IMR-90 (cell line): ENCODE results near the gene DEFB129. TPM values are rescaled to one million over a fixed set of nuclear protein-coding genes. Genes with fewer than 3 reads are reported as not detected.

Experiments used
- ATAC-seq: fragments of 200-7000 bp; cut with Tn5 transposase; 2 replicates; pipeline ENCODE4 v1.9.1; 2020; ENCODE audit warnings: low read depth, mild to moderate bottlenecking, moderate library complexity
- BruUV-seq: library from RNA; stranded (reverse); fragments of 400-500 nt; replicated peaks from 2 replicates; lab custom pipeline; 2021; lab: Mats Ljungman, UMichigan
- CTCF ChIA-PET: fragments of 300-600 bp; formaldehyde crosslinking; extraction: SDS; loops from one replicate; lab custom pipeline; 2021; ENCODE audit warnings: antibody characterized with exemption; lab: Yijun Ruan, JAX
- POLR2A ChIA-PET: fragments of 300-600 bp; sonication (Branson Sonifier 250); formaldehyde crosslinking; loops from one replicate; lab custom pipeline; 2022; ENCODE audit warnings: antibody characterized with exemption; ENCODE audit not compliant: unreplicated experiment; lab: Charles Lee
- DNase-seq: peaks from one replicate; pipeline ENCODE4 v3.0.0; 2013
- H2AFZ ChIP-seq: replicated peaks from 2 replicates; pipeline ENCODE3; 2013; ENCODE audit warnings: low read length, mild to moderate bottlenecking; ENCODE audit not compliant: poor library complexity
- H2AK5ac ChIP-seq: 2 replicates; pipeline ENCODE4 v1.6.1; 2013; ENCODE audit warnings: low read depth, low read length, inconsistent platforms
- H2AK9ac ChIP-seq: replicated peaks from 2 replicates; pipeline ENCODE3; 2013; ENCODE audit warnings: mild to moderate bottlenecking, low read depth, low read length, moderate library complexity; ENCODE audit not compliant: poor library complexity
- H2BK120ac ChIP-seq: 2 replicates; pipeline ENCODE4 v1.6.1; 2013; ENCODE audit warnings: low read depth, low read length, inconsistent platforms
- H2BK15ac ChIP-seq: 3 replicates; pipeline ENCODE4 v1.6.1; 2013; ENCODE audit warnings: low read depth, low read length, inconsistent platforms
- H2BK20ac ChIP-seq: 2 replicates; pipeline ENCODE4 v1.6.1; 2013; ENCODE audit warnings: low read depth, mild to moderate bottlenecking, inconsistent platforms, low read length, moderate library complexity
- H2BK5ac ChIP-seq: 2 replicates; pipeline ENCODE4 v1.6.1; 2013; ENCODE audit warnings: mild to moderate bottlenecking, low read depth, low read length, inconsistent platforms; ENCODE audit not compliant: poor library complexity, severe bottlenecking
- H3K14ac ChIP-seq: replicated peaks from 2 replicates; pipeline ENCODE4 v1.6.1; 2013; ENCODE audit warnings: low read depth, low read length, inconsistent platforms
- H3K18ac ChIP-seq: 2 replicates; pipeline ENCODE4 v1.6.1; 2013; ENCODE audit warnings: low read depth, low read length, control low read depth
- H3K23ac ChIP-seq: 2 replicates; pipeline ENCODE4 v1.6.1; 2013; ENCODE audit warnings: low read depth, low read length, inconsistent platforms
- H3K27ac ChIP-seq: 2 replicates; pipeline ENCODE4 v1.5.1; 2013; ENCODE audit warnings: mild to moderate bottlenecking, control low read depth, low read length; ENCODE audit not compliant: insufficient read depth
- H3K27me3 ChIP-seq: 2 replicates; pipeline ENCODE4 v1.6.1; 2013; ENCODE audit warnings: low read length; ENCODE audit not compliant: control insufficient read depth, insufficient read depth
- H3K36me3 ChIP-seq: 2 replicates; pipeline ENCODE4 v1.6.1; 2013; ENCODE audit warnings: low read length, mixed read lengths; ENCODE audit not compliant: control insufficient read depth, insufficient read depth
- H3K4ac ChIP-seq: 2 replicates; pipeline ENCODE4 v1.6.1; 2013; ENCODE audit warnings: low read depth, low read length, inconsistent platforms
- H3K4me1 ChIP-seq: 2 replicates; pipeline ENCODE4 v1.6.1; 2013; ENCODE audit warnings: low read length, mixed read lengths; ENCODE audit not compliant: control insufficient read depth, insufficient read depth
- H3K4me2 ChIP-seq: 2 replicates; pipeline ENCODE4 v1.6.1; 2013; ENCODE audit warnings: low read depth, mild to moderate bottlenecking, control low read depth, low read length, moderate library complexity
- H3K4me3 ChIP-seq: 2 replicates; pipeline ENCODE4 v1.5.1; 2013; ENCODE audit warnings: low read depth, mild to moderate bottlenecking, control low read depth, low read length, moderate library complexity; ENCODE audit not compliant: insufficient read depth
- H3K56ac ChIP-seq: 2 replicates; pipeline ENCODE4 v1.6.1; 2013; ENCODE audit warnings: low read length, inconsistent platforms; ENCODE audit not compliant: insufficient read depth; ENCODE audit errors: extremely low read depth
- H3K79me1 ChIP-seq, 2 experiments: 2 replicates each; pipeline ENCODE4 v1.6.1; 2013; ENCODE audit warnings: low read length in 2 of 2, inconsistent platforms in 1 of 2, low read depth in 1 of 2
- H3K9ac ChIP-seq: 2 replicates; pipeline ENCODE4 v1.6.1; 2013; ENCODE audit warnings: low read depth, low read length, control low read depth
- H3K9me1 ChIP-seq: 2 replicates; pipeline ENCODE4 v1.6.1; 2013; ENCODE audit warnings: low read length, inconsistent platforms; ENCODE audit not compliant: insufficient read depth
- H3K9me3 ChIP-seq: 2 replicates; pipeline ENCODE4 v1.6.1; 2013; ENCODE audit warnings: low read length; ENCODE audit not compliant: control insufficient read depth, insufficient read depth
- H4K20me1 ChIP-seq: 2 replicates; pipeline ENCODE4 v1.6.1; 2013; ENCODE audit warnings: low read length, inconsistent platforms; ENCODE audit not compliant: insufficient read depth
- H4K5ac ChIP-seq: 2 replicates; pipeline ENCODE4 v1.6.1; 2013; ENCODE audit warnings: mild to moderate bottlenecking, low read depth, low read length, control low read depth
- H4K8ac ChIP-seq, 2 experiments: 2 replicates each; pipeline ENCODE4 v1.6.1; 2013; ENCODE audit warnings: low read depth in 2 of 2, low read length in 2 of 2, control low read depth in 1 of 2, inconsistent platforms in 1 of 2
- H4K91ac ChIP-seq: 2 replicates; pipeline ENCODE4 v1.6.1; 2013; ENCODE audit warnings: low read depth, low read length, inconsistent platforms; ENCODE audit not compliant: insufficient read depth
- MAFK ChIP-seq: IDR thresholded peaks from 2 replicates; pipeline ENCODE4 v1.6.1; 2012; ENCODE audit warnings: low read depth, low read length, improper control_type of control experiment
- RAD21 ChIP-seq: IDR thresholded peaks from 2 replicates; pipeline ENCODE4 v1.6.1; 2012; ENCODE audit warnings: low read length, improper control_type of control experiment
- SMC3 ChIP-seq: fragments of 150-350 bp; IDR thresholded peaks from 2 replicates; pipeline ENCODE4 v1.6.1; 2016; ENCODE audit warnings: low read depth, mild to moderate bottlenecking, antibody characterized with exemption, low read length, moderate library complexity
- WGBS, 2 experiments: methylation state at CpG; one replicate each; pipeline versions ENCODE4 v1.1.5 to v1.1.7; 2013; ENCODE audit warnings: missing lambda C conversion rate in 2 of 2; ENCODE audit not compliant: insufficient read length in 1 of 2; ENCODE audit errors: extremely low coverage in 2 of 2; 5-methylcytosine and 5-hydroxymethylcytosine counted together
- dilution Hi-C: fragments of 300-500 bp; cut with HindIII; formaldehyde crosslinking; loops from one replicate; pipeline ENCODE4 v1.14.3; 2018; ENCODE audit warnings: low sequenced_read_pairs; ENCODE audit not compliant: unreplicated experiment
- in situ Hi-C: fragments of 300-500 bp; cut with MboI; formaldehyde crosslinking; loops from 3 replicates; pipeline ENCODE4 v1.14.3; 2019; ENCODE audit warnings: low sequenced_read_pairs, inconsistent platforms, mixed read lengths
- intact Hi-C: fragments of 100-400 bp; cut with micrococcal nuclease; formaldehyde crosslinking; loops from 2 replicates; pipeline ENCODE4 v1.10.0; 2022
- polyA plus RNA-seq, 3 experiments: library from polyadenylated mRNA; depleted of rRNA; stranded (reverse); fragments of >200 nt; gene quantifications; 2 replicates each; pipeline ENCODE4 v1.2.3, GENCODE V29; 2012; ENCODE audit warnings: low replicate concordance in 1 of 3
- total RNA-seq: library from RNA; depleted of rRNA; stranded (reverse); fragments of >200 nt; gene quantifications from 2 replicates; pipeline ENCODE4 v1.2.3, GENCODE V29; 2012

DEFB129 gene
- total and polyA plus RNA-seq, 2 of the 4 experiments (the other 2 are of a cell fraction): not detected

DNA sequence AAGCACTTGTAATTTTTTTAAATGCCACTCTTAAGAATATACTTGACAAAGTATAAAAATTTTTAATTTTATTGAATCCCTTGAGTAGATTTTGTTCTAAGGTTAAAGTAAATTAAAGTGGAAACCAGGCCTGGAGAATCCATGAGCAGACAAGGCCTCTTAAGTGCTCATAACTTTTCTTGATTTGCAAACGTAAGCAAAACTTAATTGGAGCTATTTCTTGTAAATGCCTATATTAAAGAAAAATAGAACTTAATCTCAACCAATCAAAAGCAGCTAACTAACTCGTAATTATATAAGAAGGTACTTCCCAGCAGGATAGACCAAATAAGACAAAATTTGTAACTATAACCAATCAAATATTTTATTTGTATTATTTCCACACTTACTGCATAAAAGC, 12.7 kb upstream of the DEFB129 start:
- CTCF ChIA-PET: interaction anchor here (0.9 to 1.2 kb wide), 2 partner anchors 14 to 52 kb away, joined by 3 read pairs; no protein-coding TSS in a partner anchor
- no peak overlapping the region for H4K91ac ChIP-seq
- H3K4me1 ChIP-seq: no peaks in the 10 kb centered on the region
- no peak overlapping the region for H2BK15ac ChIP-seq
- ATAC-seq: no peak
- no peak overlapping the region for H3K9ac ChIP-seq
- no peak overlapping the region for H3K56ac ChIP-seq
- no peak overlapping the region for H3K4me3 ChIP-seq
- DNase-seq: no peak
- H3K4me2 ChIP-seq: no peak overlapping the region
- H3K79me1 ChIP-seq: no peaks in the 10 kb centered on the region
- H2BK20ac ChIP-seq: no peak overlapping the region
- TF ChIP-seq SMC3 (no peak), RAD21 (no peak), MAFK (peak; percentile 84)
- POLR2A ChIA-PET: no interaction called here
- in situ Hi-C loops (loop anchor here (10.0 kb wide), 1 partner anchor 120 kb away; no protein-coding TSS in a partner anchor), intact Hi-C loops (no loop called here), dilution Hi-C loops (no loop called here)
- H4K20me1 ChIP-seq: no peaks in the 10 kb centered on the region
- no peaks in the 10 kb centered on the region for H3K36me3 ChIP-seq
- H3K9me3 ChIP-seq: no peaks in the 10 kb centered on the region
- BruUV-seq: no TSS peak
- no peaks in the 10 kb centered on the region for H3K9me1 ChIP-seq
- no peak overlapping the region for H2AK5ac ChIP-seq
- no peak overlapping the region for H2AK9ac ChIP-seq
- H3K27me3 ChIP-seq: peaks cover 12% of the 10 kb centered on the region
- H4K5ac ChIP-seq: no peak overlapping the region
- no peak overlapping the region for H3K27ac ChIP-seq
- no peak overlapping the region for H3K23ac ChIP-seq
- no peak overlapping the region for H4K8ac ChIP-seq
- H3K4ac ChIP-seq: no peak overlapping the region
- no CpG with 5 or more reads among the region's 2 CpGs for WGBS, 2 experiments
- no peak overlapping the region for H2BK120ac ChIP-seq
- H3K14ac ChIP-seq: no peak overlapping the region
- no peak overlapping the region for H2BK5ac ChIP-seq
- H2AFZ ChIP-seq: no peak overlapping the region
- H3K18ac ChIP-seq: no peak overlapping the region
